ENCODE measurements around the gene PACRG.

PACRG gene

DNA sequence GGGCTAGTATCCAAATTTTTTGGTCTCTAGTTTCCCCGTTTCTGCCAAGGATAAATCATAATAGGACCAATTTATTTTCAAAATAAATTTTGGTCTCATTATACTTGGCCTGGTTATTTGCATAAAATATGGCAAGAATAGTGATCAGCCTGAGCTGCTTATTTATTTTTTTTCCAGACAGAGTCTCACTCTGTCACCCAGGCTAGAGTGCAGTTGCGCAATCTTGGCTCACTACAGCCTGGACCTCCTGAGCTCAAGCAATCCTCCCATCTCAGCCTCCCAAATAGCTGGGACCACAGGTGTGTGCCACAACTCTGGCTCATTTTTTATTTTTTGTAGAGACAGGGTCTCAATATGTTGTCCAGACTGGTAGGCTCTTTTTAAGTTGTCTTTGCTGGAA is 329.5 kb downstream of the PACRG start:
- TF ChIP-seq, protein P1, sequence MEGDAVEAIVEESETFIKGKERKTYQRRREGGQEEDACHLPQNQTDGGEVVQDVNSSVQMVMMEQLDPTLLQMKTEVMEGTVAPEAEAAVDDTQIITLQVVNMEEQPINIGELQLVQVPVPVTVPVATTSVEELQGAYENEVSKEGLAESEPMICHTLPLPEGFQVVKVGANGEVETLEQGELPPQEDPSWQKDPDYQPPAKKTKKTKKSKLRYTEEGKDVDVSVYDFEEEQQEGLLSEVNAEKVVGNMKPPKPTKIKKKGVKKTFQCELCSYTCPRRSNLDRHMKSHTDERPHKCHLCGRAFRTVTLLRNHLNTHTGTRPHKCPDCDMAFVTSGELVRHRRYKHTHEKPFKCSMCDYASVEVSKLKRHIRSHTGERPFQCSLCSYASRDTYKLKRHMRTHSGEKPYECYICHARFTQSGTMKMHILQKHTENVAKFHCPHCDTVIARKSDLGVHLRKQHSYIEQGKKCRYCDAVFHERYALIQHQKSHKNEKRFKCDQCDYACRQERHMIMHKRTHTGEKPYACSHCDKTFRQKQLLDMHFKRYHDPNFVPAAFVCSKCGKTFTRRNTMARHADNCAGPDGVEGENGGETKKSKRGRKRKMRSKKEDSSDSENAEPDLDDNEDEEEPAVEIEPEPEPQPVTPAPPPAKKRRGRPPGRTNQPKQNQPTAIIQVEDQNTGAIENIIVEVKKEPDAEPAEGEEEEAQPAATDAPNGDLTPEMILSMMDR (IDR thresholded peaks at IDR 0.05; ENCODE audit: insufficient read depth, low read length, missing control alignments): no peak
- POLR2A ChIA-PET: no interaction called here
- no peak for DNase-seq (ENCODE audit: low read depth, low spot score)
- no peak overlapping the region for H3K4me3 ChIP-seq (ENCODE audit: low read depth, low read length)
- CTCF ChIA-PET: no interaction called here

DNA sequence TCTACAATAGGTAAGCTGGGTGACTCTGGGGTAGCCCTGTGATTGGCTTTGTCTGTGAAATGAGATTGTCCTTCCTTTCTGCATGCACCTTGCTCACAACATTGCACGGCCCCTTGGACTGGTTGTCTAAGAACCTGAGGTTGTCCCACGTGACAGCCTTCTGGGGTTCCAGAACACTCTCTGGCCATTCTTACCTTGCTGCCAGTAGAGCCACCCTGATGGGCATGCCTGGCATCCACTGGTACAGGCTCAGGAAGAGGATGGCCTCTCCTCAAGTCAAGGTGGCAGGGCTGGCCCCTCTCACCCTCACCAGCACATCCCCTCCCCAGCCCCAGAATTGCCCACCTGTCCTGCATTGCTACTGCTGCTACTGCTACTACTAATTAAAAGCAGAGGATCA is 335.0 kb downstream of the PACRG start:
- DNase-seq (ENCODE audit: low read depth, low spot score): no peak
- POLR2A ChIA-PET: no interaction called here
- CTCF ChIA-PET: no interaction called here
- TF ChIP-seq, protein P1 (IDR thresholded peaks at IDR 0.05; ENCODE audit: insufficient read depth, low read length, missing control alignments): no peak
- no peak overlapping the region for H3K4me3 ChIP-seq (ENCODE audit: low read depth, low read length)

DNA sequence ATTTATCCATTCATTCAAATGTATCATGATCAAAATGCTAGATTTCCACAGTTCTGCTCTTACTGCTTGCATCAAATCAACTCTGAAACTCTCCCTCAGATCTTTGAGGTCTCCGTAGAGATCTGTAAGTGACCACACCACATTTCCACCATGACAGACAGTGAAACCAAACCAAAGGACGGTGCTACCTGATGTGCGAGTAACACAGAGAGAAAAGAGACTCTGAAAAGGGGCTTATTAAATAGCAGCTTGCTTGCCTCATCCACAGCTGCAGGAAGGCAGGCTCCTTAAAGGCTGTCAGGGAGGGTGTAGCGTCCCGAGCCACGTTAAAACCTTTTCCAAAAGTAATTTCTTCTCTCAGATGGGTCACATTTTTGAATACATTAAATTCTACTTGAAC is 335.8 kb downstream of the PACRG start:
- no peak overlapping the region for H3K4me3 ChIP-seq (ENCODE audit: low read depth, low read length)
- POLR2A ChIA-PET: no interaction called here
- CTCF ChIA-PET: no interaction called here
- TF ChIP-seq, protein P1 (IDR thresholded peaks at IDR 0.05; ENCODE audit: insufficient read depth, low read length, missing control alignments): no peak
- DNase-seq (ENCODE audit: low read depth, low spot score): no peak

DNA sequence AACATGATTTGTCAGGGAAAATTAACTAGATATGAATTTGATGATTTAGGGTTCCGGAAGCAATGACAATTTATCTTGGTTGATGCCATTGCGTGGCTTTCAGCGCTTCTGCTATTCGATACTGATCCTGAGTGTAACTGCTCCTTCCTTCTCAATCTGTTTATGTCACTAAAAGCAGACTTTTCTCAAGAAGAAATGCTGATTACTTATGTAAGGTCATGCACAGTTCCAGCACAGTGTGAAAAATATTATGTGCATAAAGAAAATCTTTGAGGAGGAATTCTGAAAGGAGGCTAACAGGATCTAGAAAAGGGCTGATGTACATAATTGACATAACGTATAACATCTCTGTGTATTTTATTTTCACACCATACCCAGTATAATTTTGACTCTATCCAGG is 336.6 kb downstream of the PACRG start:
- POLR2A ChIA-PET: no interaction called here
- CTCF ChIA-PET: no interaction called here

DNA sequence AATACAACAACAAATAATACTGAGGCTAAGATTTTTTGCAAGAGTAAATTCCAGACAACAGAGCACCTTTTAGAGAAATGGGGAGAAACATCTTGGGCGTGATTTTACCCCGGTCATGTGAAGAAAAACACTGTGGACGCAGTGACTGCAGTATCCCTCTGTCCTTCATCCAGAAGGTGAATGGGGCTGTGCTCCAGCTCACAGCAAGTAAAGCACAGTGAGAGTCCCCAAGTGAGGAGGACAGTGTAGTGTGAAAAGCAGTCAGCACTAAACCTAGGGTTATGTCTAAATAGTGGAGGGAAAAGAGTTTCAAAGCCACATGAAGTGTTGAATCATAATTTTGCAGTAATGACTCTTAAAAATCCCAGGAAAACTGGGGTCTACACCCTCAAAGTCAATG is 338.4 kb downstream of the PACRG start:
- H3K4me3 ChIP-seq (ENCODE audit: low read depth, low read length): no peak overlapping the region
- ChIA-PET POLR2A (no interaction called here), CTCF (no interaction called here)
- TF ChIP-seq, protein P1 (IDR thresholded peaks at IDR 0.05; ENCODE audit: insufficient read depth, low read length, missing control alignments): no peak
- no peak for DNase-seq (ENCODE audit: low read depth, low spot score)

More for the DNA sequence above, 336.6 kb downstream of the PACRG start:
- TF ChIP-seq, protein P1 (IDR thresholded peaks at IDR 0.05; ENCODE audit: insufficient read depth, low read length, missing control alignments): no peak
- H3K4me3 ChIP-seq (ENCODE audit: low read depth, low read length): no peak overlapping the region
- DNase-seq (ENCODE audit: low read depth, low spot score): no peak

DNA sequence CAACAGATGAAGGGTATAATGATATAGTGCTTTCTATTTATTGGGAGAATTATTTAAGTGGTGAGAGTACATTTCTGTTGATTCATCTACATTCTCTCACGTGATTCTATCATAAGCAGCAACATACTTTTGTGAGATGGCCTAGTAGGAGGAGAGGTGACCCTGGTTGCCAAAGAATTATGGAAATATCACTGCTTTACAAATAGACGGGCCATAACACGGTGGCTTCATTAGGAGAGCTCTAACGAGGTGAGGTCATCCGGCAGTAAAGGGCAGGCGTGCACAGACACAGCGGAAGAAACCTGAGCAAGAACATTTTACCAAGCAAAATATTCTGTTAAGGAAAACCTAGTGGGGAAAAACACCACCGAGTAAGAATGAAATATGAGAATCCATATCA is 349.4 kb downstream of the PACRG start:
- no peak overlapping the region for H3K4me3 ChIP-seq (ENCODE audit: low read depth, low read length)
- TF ChIP-seq, protein P1 (IDR thresholded peaks at IDR 0.05; ENCODE audit: insufficient read depth, low read length, missing control alignments): no peak
- no peak for DNase-seq (ENCODE audit: low read depth, low spot score)
- ChIA-PET CTCF (no interaction called here), POLR2A (no interaction called here)

Measured in AG04449 (cell line).